ENCODE measurements around the gene ZFYVE26. TPM values are rescaled to one million over a fixed set of nuclear protein-coding genes. Genes with fewer than 3 reads are reported as not detected.

Gene ZFYVE26
- total and polyA plus RNA-seq, 2 of the 8 experiments (the other 6 are each of a cell fraction or from before 2014, with no cell fraction given) = 13.0 to 23.3 TPM

- TF ChIP-seq CHD7 (IDR thresholded peaks at IDR 0.05; ENCODE audit: insufficient replicate concordance, low read length) (no peak), SIRT6 (IDR thresholded peaks at IDR 0.05; ENCODE audit: low read length) (no peak)
These were observed 32.1 kb downstream of the ZFYVE26 start (continued) for GRCh38 chr14:67784244-67784823.

Data from H1 (cell line).